Measurements from ENCODE around the gene RAB5IF. TPM values are rescaled to one million over a fixed set of nuclear protein-coding genes. Genes with fewer than 3 reads are reported as not detected.

Gene RAB5IF
- total and polyA plus RNA-seq, 2 of the 13 experiments (the other 11 are each of a cell fraction or from before 2014, with no cell fraction given), result 261 to 305 TPM

- TF ChIP-seq, protein P1, sequence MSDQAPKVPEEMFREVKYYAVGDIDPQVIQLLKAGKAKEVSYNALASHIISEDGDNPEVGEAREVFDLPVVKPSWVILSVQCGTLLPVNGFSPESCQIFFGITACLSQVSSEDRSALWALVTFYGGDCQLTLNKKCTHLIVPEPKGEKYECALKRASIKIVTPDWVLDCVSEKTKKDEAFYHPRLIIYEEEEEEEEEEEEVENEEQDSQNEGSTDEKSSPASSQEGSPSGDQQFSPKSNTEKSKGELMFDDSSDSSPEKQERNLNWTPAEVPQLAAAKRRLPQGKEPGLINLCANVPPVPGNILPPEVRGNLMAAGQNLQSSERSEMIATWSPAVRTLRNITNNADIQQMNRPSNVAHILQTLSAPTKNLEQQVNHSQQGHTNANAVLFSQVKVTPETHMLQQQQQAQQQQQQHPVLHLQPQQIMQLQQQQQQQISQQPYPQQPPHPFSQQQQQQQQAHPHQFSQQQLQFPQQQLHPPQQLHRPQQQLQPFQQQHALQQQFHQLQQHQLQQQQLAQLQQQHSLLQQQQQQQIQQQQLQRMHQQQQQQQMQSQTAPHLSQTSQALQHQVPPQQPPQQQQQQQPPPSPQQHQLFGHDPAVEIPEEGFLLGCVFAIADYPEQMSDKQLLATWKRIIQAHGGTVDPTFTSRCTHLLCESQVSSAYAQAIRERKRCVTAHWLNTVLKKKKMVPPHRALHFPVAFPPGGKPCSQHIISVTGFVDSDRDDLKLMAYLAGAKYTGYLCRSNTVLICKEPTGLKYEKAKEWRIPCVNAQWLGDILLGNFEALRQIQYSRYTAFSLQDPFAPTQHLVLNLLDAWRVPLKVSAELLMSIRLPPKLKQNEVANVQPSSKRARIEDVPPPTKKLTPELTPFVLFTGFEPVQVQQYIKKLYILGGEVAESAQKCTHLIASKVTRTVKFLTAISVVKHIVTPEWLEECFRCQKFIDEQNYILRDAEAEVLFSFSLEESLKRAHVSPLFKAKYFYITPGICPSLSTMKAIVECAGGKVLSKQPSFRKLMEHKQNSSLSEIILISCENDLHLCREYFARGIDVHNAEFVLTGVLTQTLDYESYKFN (CRISPR knock-in tag; conservative IDR thresholded peaks at IDR 0.05), result 0 out of 2 replicates have a peak, but pooled peaks have one; percentile 1
- TF ChIP-seq THYN1 (CRISPR knock-in tag; IDR thresholded peaks at IDR 0.05; ENCODE audit: borderline replicate concordance, low read depth), result no peak
- DNase-seq (ENCODE audit: low spot score) (no peak), FAIRE-seq (no peak), ATAC-seq (no peak)
- Histone ChIP-seq H3K4me2 (ENCODE audit: low read depth, low read length) (no peak overlapping the region), H3K9me3 (ENCODE audit: low read length) (no peaks in the 10 kb centered on the region; the same call in 1 of the 2 replicates), H2AFZ (ENCODE audit: low read length) (no peak overlapping the region), H3K27ac (ENCODE audit: extremely low read length, insufficient read depth, low read length) (no peak overlapping the region), H3K36me3 (replicated peaks in 1 of 2; ENCODE audit: control insufficient read depth in 1 of 2, insufficient read depth in 2 of 2, low read length in 2 of 2) (peaks cover 0 to 1% of the 10 kb centered on the region in 2 experiments; a peak in 1 of 5 replicates), H3K4me3 (replicated peaks in 1 of 3; ENCODE audit: insufficient read depth in 1 of 3, low read depth in 2 of 3, low read length in 3 of 3) (no peak overlapping the region), H3K79me2 (ENCODE audit: insufficient read depth, low read length) (no peaks in the 10 kb centered on the region), H4K20me1 (ENCODE audit: insufficient read depth, low read length) (no peaks in the 10 kb centered on the region), H3K4me1 (ENCODE audit: insufficient read depth, low read length) (peaks cover 14% of the 10 kb centered on the region), H3K9ac (ENCODE audit: insufficient read depth, low read depth, low read length) (no peak overlapping the region), H3K27me3 (ENCODE audit: control insufficient read depth in 1 of 2, insufficient read depth in 2 of 2, low read length in 2 of 2) (no peaks in the 10 kb centered on the region)
- in situ Hi-C loops (cut with HindIII; ENCODE audit: extremely low pct_ligation_motif_present, low pct_unique_long_range_greater_than_20kb) (no loop called here), intact Hi-C loops (cut with micrococcal nuclease; ENCODE audit: unreplicated experiment) (no loop called here)
- 95% methylated on average over 2 of the region's 2 CpGs for WGBS (ENCODE audit: low lambda C conversion rate)
- POLR2A ChIA-PET, result interaction anchor here (1.1 kb wide), 1 partner anchor 10 kb away, joined by 3 read pairs; no protein-coding TSS in a partner anchor
- CTCF ChIA-PET (ENCODE audit: low intra/inter-chr PET ratio, low total read pairs), result no interaction called here
- BruUV-seq (replicated peaks), result no TSS peak
Observed at GRCh38 chr20:36562724-36563123, 42.9 kb upstream of the RAB5IF start.

DNA sequence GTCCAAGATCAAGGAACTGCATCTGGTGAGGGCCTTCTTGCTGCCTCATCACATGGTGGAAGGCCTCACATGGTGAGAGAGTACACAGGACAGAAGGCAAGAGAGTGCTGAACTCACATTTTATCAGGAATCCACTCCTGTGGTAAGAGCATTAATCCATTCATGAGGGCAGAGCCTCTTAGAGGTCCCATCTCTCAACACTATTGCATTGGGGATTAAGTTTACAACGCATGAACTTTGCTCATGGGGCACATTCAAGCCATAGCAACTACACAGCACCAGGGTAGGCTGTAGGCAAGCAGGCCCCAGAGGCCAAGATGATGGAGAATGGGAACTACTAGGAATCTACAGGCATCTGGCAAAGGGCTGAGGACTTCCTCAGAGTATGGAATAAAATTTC is 42.2 kb upstream of the RAB5IF start:
- DNase-seq (ENCODE audit: low spot score) (no peak), ATAC-seq (peak; percentile 81), FAIRE-seq (no peak)
- Histone ChIP-seq H3K4me2 (ENCODE audit: low read depth, low read length) (no peak overlapping the region), H3K27me3 (ENCODE audit: control insufficient read depth in 1 of 2, insufficient read depth in 2 of 2, low read length in 2 of 2) (no peaks in the 10 kb centered on the region), H3K79me2 (ENCODE audit: insufficient read depth, low read length) (no peaks in the 10 kb centered on the region), H2AFZ (ENCODE audit: low read length) (no peak overlapping the region), H3K27ac (ENCODE audit: extremely low read length, insufficient read depth, low read length) (no peak overlapping the region), H3K9ac (ENCODE audit: insufficient read depth, low read depth, low read length) (no peak overlapping the region), H3K9me3 (ENCODE audit: low read length) (no peaks in the 10 kb centered on the region; the same call in 1 of the 2 replicates), H3K36me3 (replicated peaks in 1 of 2; ENCODE audit: control insufficient read depth in 1 of 2, insufficient read depth in 2 of 2, low read length in 2 of 2) (peaks cover 0 to 1% of the 10 kb centered on the region in 2 experiments; a peak in 1 of 5 replicates), H3K4me1 (ENCODE audit: insufficient read depth, low read length) (peaks cover 14% of the 10 kb centered on the region), H4K20me1 (ENCODE audit: insufficient read depth, low read length) (no peaks in the 10 kb centered on the region), H3K4me3 (replicated peaks in 1 of 3; ENCODE audit: insufficient read depth in 1 of 3, low read depth in 2 of 3, low read length in 3 of 3) (no peak overlapping the region)
- 33% methylated on average over 1 of the region's 1 CpG for WGBS (ENCODE audit: low lambda C conversion rate)
- in situ Hi-C loops (cut with HindIII; ENCODE audit: extremely low pct_ligation_motif_present, low pct_unique_long_range_greater_than_20kb), result no loop called here
- intact Hi-C loops (cut with micrococcal nuclease; ENCODE audit: unreplicated experiment), result no loop called here
- POLR2A ChIA-PET, result no interaction called here
- CTCF ChIA-PET (ENCODE audit: low intra/inter-chr PET ratio, low total read pairs), result no interaction called here
- no TSS peak for BruUV-seq (replicated peaks)
- no peak for TF ChIP-seq ZNF225 (CRISPR knock-in tag; IDR thresholded peaks at IDR 0.05)
- TF ChIP-seq TEAD3 (CRISPR knock-in tag; optimal IDR thresholded peaks at IDR 0.05; ENCODE audit: borderline replicate concordance), result peak; percentile 18
- no peak for TF ChIP-seq ZNF556 (CRISPR knock-in tag; IDR thresholded peaks at IDR 0.05; ENCODE audit: borderline replicate concordance)
- TF ChIP-seq PHB2 (IDR thresholded peaks at IDR 0.05; ENCODE audit: partially characterized antibody), result no peak
- no peak for TF ChIP-seq FOXP4 (CRISPR knock-in tag; IDR thresholded peaks at IDR 0.05)
- TF ChIP-seq HNF4A (CRISPR knock-in tag; IDR thresholded peaks at IDR 0.05), result peak; percentile 43; the same call in 1 of the 2 replicates
- no peak for TF ChIP-seq NFE2 (CRISPR knock-in tag; IDR thresholded peaks at IDR 0.05)
- no peak for TF ChIP-seq RARA (CRISPR knock-in tag; IDR thresholded peaks at IDR 0.05)
- TF ChIP-seq ZNF564 (CRISPR knock-in tag; IDR thresholded peaks at IDR 0.05), result 0 out of 2 replicates have a peak, but pooled peaks have one; percentile 24
- no peak for TF ChIP-seq ZNF788 (CRISPR knock-in tag; IDR thresholded peaks at IDR 0.05; ENCODE audit: borderline replicate concordance)
- no peak for TF ChIP-seq ZNF432 (CRISPR knock-in tag; IDR thresholded peaks at IDR 0.05; ENCODE audit: borderline replicate concordance)
- 0 out of 2 replicates have a peak, but pooled peaks have one; percentile 38 for TF ChIP-seq ZNF343 (CRISPR knock-in tag; IDR thresholded peaks at IDR 0.05)

Measured in HepG2 (cell line).